Measurements from ENCODE around the gene AKAP5.

The AKAP5 gene, protein sequence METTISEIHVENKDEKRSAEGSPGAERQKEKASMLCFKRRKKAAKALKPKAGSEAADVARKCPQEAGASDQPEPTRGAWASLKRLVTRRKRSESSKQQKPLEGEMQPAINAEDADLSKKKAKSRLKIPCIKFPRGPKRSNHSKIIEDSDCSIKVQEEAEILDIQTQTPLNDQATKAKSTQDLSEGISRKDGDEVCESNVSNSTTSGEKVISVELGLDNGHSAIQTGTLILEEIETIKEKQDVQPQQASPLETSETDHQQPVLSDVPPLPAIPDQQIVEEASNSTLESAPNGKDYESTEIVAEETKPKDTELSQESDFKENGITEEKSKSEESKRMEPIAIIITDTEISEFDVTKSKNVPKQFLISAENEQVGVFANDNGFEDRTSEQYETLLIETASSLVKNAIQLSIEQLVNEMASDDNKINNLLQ

GRCh38 chr14:64465191-64465822 lies at the start of gene AKAP5:
Gene AKAP5, plus strand, starts transcription at chr14:64465499. Its CDS starts 2,896 bp downstream, at chr14:64468395.
- DNase-seq = peak; percentile 4

DNA sequence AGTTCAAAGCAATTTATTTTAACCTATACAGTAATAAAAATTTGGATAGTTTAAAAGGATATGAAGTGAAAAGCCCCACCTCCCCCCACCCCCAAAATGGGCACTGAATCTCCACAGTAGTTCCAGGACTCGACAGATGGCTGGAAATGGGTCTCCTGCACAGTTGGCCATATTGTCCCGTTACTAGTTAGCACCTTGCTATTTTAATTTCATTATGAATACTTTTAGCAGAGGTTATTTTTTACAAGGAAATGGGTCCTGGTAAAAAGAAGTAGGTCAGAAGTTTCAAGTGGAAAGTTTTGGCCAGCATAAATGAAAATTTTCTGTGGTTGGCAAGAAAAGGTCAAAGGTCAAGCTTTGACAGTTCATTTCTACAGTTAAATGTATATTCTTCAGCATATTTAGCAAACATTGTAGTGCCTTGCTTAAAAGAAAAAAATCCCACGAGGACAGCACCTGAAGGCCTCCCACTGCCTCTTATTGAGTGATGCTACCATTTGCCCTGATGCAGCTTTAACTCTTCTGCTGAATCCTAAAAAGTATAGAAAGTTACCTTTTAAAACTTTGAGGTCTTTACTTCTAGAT lies 48.9 kb upstream of the AKAP5 start:
- no peak for DNase-seq

GRCh38 chr14:64417055-64417770 lies 48.1 kb upstream of the AKAP5 start:
- no peak for DNase-seq

- DNase-seq = no peak
Measured at GRCh38 chr14:64417771-64418125, 47.6 kb upstream of the AKAP5 start.

DNA sequence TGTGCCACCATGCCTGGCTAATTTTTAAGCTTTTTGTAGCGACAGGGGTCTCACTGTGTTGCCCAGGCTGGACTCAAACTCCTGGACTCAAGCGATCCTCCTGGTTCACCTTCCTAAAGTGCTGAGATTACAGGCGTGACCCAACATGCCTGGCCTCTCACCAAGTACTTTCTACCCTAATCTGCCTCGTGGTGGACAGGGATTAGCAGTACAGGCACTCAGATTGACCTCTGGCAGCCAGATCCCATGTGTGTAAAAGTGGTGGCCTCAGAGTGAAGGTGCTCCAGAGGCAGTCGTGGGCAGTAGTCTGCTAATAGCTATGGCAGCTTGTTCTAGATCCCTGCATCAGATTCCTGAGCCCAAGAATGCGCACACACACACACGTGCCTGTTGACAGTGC lies 46.3 kb upstream of the AKAP5 start:
- no peak for DNase-seq

GRCh38 chr14:64421166-64421565 lies 44.1 kb upstream of the AKAP5 start:
- DNase-seq = no peak

- DNase-seq = no peak
Measured at GRCh38 chr14:64422005-64422404, 43.3 kb upstream of the AKAP5 start.

GRCh38 chr14:64422756-64423155 lies 42.5 kb upstream of the AKAP5 start:
- no peak for DNase-seq

DNA sequence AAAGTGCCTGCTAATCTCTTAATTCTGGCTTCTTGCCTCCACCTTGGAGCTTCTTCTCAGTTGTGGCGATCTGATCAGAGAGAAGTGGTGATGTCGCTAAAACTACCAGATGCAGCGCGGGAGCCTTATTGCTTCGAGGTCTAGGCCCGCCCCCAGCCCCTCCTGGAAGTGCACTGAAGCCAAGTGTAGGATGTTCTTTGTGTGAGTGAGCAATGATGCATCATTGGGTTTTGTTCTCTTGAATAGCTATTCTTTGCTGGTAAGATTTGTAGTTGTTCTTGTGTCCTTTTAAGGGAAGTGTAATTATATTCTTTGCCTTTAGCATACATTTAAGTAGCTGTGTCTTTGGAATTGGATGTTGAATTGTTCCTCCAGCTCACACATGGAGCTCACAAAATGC lies 41.3 kb upstream of the AKAP5 start:
- DNase-seq = no peak

DNA sequence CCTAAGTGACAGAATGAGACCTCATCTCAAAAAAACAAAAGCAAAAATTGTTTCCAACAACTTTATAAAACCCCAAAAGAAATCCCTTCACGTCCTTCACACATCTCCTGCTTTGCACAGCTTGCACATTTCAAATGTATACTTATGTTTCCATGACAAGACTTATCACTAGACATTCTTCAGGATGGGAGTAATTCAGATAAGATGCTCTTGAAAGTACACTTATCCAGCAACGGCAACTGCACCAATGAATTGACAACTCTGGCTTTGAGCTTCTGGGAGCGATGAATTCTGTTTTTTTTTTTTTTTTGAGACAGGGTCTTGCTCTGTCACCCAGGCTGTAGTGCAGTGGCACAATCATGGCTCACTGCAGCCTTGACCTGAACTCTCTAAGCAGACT lies 30.8 kb upstream of the AKAP5 start:
- no peak for DNase-seq

GRCh38 chr14:64438181-64438841 lies 27.0 kb upstream of the AKAP5 start:
- no peak for DNase-seq

DNA sequence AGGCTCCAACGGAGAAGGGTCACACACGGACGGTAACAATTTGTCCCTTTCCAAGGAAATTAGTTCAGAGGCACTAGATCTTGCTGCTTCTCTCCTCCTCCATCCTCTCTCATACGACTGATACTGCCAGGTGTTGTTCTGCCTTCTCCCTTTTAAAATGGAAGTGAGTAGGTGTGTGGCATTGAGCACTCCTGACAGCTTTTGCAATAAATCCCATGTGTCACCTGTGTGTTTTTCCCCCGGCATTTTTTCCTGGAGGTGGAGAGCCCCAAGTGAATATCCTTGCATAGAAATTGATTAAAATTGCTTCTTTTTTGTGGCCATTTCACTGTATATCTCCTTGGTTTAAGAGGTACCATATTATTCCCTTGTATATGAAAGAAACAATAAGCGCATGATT lies 26.2 kb upstream of the AKAP5 start:
- no peak for DNase-seq

GRCh38 chr14:64440494-64440893 lies 24.8 kb upstream of the AKAP5 start:
- DNase-seq = no peak

GRCh38 chr14:64442300-64442988 lies 22.9 kb upstream of the AKAP5 start:
- no peak for DNase-seq

DNA sequence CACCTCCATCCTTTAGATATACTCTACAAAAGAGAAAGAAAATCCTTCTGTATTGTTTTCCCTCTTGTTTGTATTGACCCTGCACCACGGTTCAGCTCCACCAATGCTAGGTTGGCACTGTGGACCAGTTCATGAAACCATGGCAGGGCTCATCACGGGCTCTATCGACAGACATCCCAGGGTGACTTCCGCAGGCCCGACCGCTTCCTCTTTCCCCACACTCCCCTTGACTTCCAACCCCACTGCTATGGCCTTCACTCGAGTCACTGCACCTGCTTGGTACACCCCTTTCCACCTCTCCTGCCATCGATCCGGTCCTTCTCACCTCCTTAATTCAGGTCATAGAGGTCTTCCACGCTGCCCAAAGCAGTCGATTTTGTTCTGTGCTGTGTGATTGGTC lies 21.2 kb upstream of the AKAP5 start:
- no peak for DNase-seq

DNA sequence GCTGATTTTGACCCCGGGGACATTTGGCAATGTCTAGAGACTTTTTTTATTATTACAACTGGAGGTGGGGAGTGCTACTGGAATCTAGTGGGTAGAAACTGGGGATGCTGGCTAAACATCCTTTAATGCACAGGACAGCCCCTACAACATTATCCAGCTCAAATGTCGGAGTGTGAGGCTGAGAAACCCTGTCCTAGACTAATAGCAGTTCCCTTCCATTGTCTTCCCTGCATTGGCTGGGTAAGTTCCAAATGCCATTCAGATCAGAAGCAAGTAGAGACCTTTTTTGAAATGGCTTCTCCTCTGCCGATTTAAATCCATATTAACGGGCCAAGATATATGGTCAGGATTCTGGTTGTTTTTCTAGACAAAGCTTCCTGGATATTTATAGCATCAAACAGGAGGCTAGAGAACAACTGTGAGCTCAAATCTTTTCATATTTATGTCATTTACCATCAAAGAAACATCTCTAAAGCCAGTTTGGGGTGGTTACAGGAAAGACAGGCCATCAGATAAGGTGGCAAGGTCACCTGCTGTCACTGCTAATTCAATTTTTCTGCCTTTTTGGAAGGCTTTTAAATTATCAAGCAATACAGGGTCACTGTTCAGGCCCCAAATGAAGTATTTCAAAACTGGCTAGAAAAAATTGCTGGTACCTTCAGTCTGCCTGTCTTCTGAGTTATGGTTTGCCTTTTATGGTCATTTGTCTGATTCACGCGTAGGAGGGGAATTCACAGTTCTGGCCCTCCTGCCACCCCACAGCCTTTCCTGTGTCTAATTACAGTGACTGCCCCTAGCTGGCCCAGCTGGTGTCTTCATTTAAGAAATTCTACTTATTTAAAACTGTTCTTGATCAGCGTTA lies 20.1 kb upstream of the AKAP5 start:
- no peak for DNase-seq

DNA sequence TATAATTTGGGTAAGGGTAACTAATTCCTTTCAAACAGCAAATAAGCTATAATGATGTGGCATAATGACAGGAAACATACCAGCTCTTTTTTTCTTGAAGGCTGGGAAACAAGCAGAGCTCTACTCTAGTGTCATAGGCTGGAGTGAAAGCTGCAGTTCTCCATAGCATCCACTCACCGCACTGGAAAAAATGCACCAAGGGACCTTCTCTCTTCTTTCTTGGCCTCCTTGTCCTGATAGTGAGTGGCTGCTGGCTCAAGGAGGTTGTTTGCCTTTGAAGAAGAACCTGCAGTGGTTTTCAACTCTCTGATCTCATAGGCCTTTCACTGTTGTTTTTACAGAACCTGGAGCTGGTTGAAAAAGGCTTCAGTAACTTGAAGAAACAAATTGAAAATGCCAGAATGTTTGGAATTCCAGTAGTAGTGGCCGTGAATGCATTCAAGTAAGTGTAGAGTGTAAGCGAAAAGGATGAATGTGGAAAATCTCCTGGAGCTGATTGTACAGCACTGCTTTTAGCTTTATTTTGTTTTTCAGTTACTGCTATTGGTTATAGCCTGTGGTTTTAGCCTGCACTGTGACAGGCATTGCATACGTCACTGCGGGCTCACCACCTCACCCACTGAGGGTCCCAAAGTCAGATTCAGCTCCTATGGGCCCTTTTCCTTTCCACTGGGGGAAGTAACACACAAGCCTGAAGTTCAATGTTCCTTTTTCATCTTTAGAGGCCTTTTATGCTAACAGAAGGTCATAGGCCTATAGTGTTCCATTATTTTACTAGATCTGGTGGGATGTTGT lies 17.2 kb upstream of the AKAP5 start:
- no peak for DNase-seq

DNA sequence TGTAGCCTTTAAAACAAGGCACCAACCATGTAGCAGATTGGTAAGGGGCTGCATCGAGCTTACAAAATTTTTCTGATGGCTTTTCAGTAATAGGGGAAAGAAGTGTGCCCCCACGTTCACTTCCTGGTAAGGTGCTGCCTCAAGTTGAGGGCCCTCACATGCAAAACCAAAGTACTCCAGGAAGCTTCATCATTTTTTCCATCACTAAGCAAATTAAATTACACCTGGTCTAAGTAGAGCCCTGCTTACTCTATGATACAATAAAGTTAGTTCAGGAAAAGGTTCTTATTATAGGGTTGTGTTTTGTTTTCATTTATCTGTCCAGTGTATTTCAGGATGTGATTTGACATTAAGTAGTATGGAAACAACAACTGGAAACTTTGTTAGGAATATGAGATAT lies 15.0 kb upstream of the AKAP5 start:
- no peak for DNase-seq

DNA sequence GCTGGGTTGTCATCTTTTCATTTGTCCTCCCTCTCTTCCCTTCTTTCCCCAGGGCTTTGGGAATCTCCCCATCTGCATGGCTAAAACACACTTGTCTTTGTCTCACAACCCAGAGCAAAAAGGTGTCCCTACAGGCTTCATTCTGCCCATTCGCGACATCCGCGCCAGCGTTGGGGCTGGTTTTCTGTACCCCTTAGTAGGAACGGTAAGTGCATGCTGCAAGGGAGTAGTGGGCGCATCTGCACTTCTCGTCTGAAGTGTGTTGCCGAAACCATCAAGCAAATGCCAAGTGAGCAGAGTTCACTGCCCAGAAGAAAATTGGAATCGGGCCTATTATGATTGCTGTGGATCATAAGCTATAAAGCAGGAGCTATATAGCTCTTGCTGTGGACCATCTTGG lies 10.6 kb upstream of the AKAP5 start:
- no peak for DNase-seq

- no peak for DNase-seq
Measured at GRCh38 chr14:64459405-64460136, 5.7 kb upstream of the AKAP5 start.

All from RPMI8226 (cell line).